ENCODE results near the gene OCEL1.

GRCh38 chr19:17195106-17195505, 30.9 kb upstream of the OCEL1 start:
- no peak for TF ChIP-seq CTCF (IDR thresholded peaks at IDR 0.05)
- TF ChIP-seq POLR2A (IDR thresholded peaks at IDR 0.05), result no peak

Data from lower leg skin (tissue), 3 donors.